ENCODE measurements around the gene TUBGCP3. TPM values are rescaled to one million over a fixed set of nuclear protein-coding genes. Genes with fewer than 3 reads are reported as not detected.

TUBGCP3 gene
- total and polyA plus RNA-seq, 9 of the 15 experiments (the other 6 are each of a cell fraction or from before 2014, with no cell fraction given), result 3.0 to 24.8 (median 15.2) TPM

GRCh38 chr13:112532837-112533745 is 54.9 kb downstream of the TUBGCP3 start:
- Histone ChIP-seq H3K4me1 (replicated peaks in 1 of 2; ENCODE audit: control insufficient read depth in 2 of 2, insufficient read depth in 2 of 2, low read length in 2 of 2) (no peaks in the 10 kb centered on the region), H3K79me2 (ENCODE audit: control insufficient read depth, insufficient read depth, low read length) (no peaks in the 10 kb centered on the region), H3K36me3 (ENCODE audit: control insufficient read depth, insufficient read depth, low read length) (0 out of 3 replicates have a peak, but pooled peaks cover 2% of the 10 kb centered on the region), H3K9me1 (ENCODE audit: control insufficient read depth, insufficient read depth, low read length) (no peaks in the 10 kb centered on the region), H3K4me2 (ENCODE audit: insufficient read depth, low read length) (no peak overlapping the region), H3K27ac (ENCODE audit: extremely low read depth, low read depth, low read length) (no peak overlapping the region), H3K27me3 (ENCODE audit: control insufficient read depth in 2 of 2, insufficient read depth in 2 of 2, low read length in 2 of 2) (no peaks in the 10 kb centered on the region), H3K9ac (ENCODE audit: insufficient read depth in 1 of 2, low read depth in 2 of 2, low read length in 2 of 2) (no peak overlapping the region), H3K9me3 (replicated peaks; ENCODE audit: control insufficient read depth, insufficient read depth, low read depth, low read length) (no peaks in the 10 kb centered on the region), H4K20me1 (replicated peaks; ENCODE audit: control insufficient read depth, insufficient read depth, low read length) (no peaks in the 10 kb centered on the region), H2AFZ (ENCODE audit: low read depth, low read length) (no peak overlapping the region), H3K4me3 (no peak overlapping the region)
- POLR2A ChIA-PET, result interaction anchor here (0.7 kb wide), 1 partner anchor 85 kb away, joined by 3 read pairs; no protein-coding TSS in a partner anchor
- intact Hi-C loops (cut with micrococcal nuclease) (loop anchor here (2.0 kb wide), 1 partner anchor 70 kb away; no protein-coding TSS in a partner anchor), in situ Hi-C loops (cut with MboI) (no loop called here)
- no peak for FAIRE-seq
- no peak for DNase-seq (ENCODE audit: extremely low read depth in 1 of 4, low spot score in 3 of 4)
- TF ChIP-seq BRD9 (IDR thresholded peaks at IDR 0.05; ENCODE audit: low read depth, partially characterized antibody) (no peak), HDAC8 (tag; IDR thresholded peaks at IDR 0.05) (no peak)
- TF ChIP-seq, protein P1, sequence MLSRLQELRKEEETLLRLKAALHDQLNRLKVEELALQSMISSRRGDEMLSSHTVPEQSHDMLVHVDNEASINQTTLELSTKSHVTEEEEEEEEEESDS (CRISPR knock-in tag; IDR thresholded peaks at IDR 0.05), result no peak
- CTCF ChIA-PET (ENCODE audit: low intra/inter-chr PET ratio), result no interaction called here
- 82% methylated on average over 9 of the region's 13 CpGs for WGBS (ENCODE audit: insufficient coverage, low coverage, missing lambda C conversion rate)
- no TSS peak for BruUV-seq (replicated peaks)
- no peak; the same call in 2 of the 3 replicates for ATAC-seq

GRCh38 chr13:112531263-112531794 is 56.6 kb downstream of the TUBGCP3 start:
- CTCF ChIA-PET (ENCODE audit: low intra/inter-chr PET ratio), result no interaction called here
- no peak overlapping the region for H2AFZ ChIP-seq (ENCODE audit: low read depth, low read length)
- H3K4me1 ChIP-seq (replicated peaks in 1 of 2; ENCODE audit: control insufficient read depth in 2 of 2, insufficient read depth in 2 of 2, low read length in 2 of 2), result no peaks in the 10 kb centered on the region
- no peak for DNase-seq (ENCODE audit: extremely low read depth in 1 of 4, low spot score in 3 of 4)
- no peaks in the 10 kb centered on the region; a peak in 1 of 5 replicates for H3K27me3 ChIP-seq (ENCODE audit: control insufficient read depth in 2 of 2, insufficient read depth in 2 of 2, low read length in 2 of 2)
- FAIRE-seq, result no peak
- H3K4me3 ChIP-seq, result no peak overlapping the region
- H4K20me1 ChIP-seq (replicated peaks; ENCODE audit: control insufficient read depth, insufficient read depth, low read length), result no peaks in the 10 kb centered on the region
- BruUV-seq (replicated peaks), result no TSS peak
- in situ Hi-C loops (cut with MboI) (no loop called here), intact Hi-C loops (cut with micrococcal nuclease) (no loop called here)
- 90% methylated on average over 12 of the region's 12 CpGs for WGBS (ENCODE audit: insufficient coverage, low coverage, missing lambda C conversion rate)
- ATAC-seq, result no peak
- no peaks in the 10 kb centered on the region for H3K9me1 ChIP-seq (ENCODE audit: control insufficient read depth, insufficient read depth, low read length)
- no peaks in the 10 kb centered on the region for H3K79me2 ChIP-seq (ENCODE audit: control insufficient read depth, insufficient read depth, low read length)
- no peak overlapping the region for H3K4me2 ChIP-seq (ENCODE audit: insufficient read depth, low read length)
- POLR2A ChIA-PET, result no interaction called here
- H3K9me3 ChIP-seq (replicated peaks; ENCODE audit: control insufficient read depth, insufficient read depth, low read depth, low read length), result no peaks in the 10 kb centered on the region
- H3K9ac ChIP-seq (ENCODE audit: insufficient read depth in 1 of 2, low read depth in 2 of 2, low read length in 2 of 2), result no peak overlapping the region
- peaks cover 9% of the 10 kb centered on the region; the same call in 2 of the 3 replicates for H3K36me3 ChIP-seq (ENCODE audit: control insufficient read depth, insufficient read depth, low read length)
- no peak overlapping the region for H3K27ac ChIP-seq (ENCODE audit: extremely low read depth, low read depth, low read length)
- TF ChIP-seq RBM25 (IDR thresholded peaks at IDR 0.05; ENCODE audit: low read depth, low read length, severe bottlenecking) (no peak), ZNF197 (CRISPR knock-in tag; IDR thresholded peaks at IDR 0.05; ENCODE audit: low read depth) (no peak), HDAC6 (IDR thresholded peaks at IDR 0.05; ENCODE audit: low read depth, low read length) (no peak), PHF8 (IDR thresholded peaks at IDR 0.05; ENCODE audit: borderline replicate concordance, low read length) (no peak), NCOA1 (IDR thresholded peaks at IDR 0.05; ENCODE audit: low read depth) (no peak), HLTF (IDR thresholded peaks at IDR 0.05) (no peak), BMI1 (IDR thresholded peaks at IDR 0.05; ENCODE audit: low read length) (no peak), RB1 (IDR thresholded peaks at IDR 0.05; ENCODE audit: low read depth) (no peak), FOXK1 (CRISPR knock-in tag; IDR thresholded peaks at IDR 0.05; ENCODE audit: borderline replicate concordance) (no peak)
- TF ChIP-seq, protein P2, sequence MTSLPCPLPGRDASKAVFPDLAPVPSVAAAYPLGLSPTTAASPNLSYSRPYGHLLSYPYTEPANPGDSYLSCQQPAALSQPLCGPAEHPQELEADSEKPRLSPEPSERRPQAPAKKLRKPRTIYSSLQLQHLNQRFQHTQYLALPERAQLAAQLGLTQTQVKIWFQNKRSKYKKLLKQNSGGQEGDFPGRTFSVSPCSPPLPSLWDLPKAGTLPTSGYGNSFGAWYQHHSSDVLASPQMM (CRISPR knock-in tag; IDR thresholded peaks at IDR 0.05), result no peak
- TF ChIP-seq, protein P3, sequence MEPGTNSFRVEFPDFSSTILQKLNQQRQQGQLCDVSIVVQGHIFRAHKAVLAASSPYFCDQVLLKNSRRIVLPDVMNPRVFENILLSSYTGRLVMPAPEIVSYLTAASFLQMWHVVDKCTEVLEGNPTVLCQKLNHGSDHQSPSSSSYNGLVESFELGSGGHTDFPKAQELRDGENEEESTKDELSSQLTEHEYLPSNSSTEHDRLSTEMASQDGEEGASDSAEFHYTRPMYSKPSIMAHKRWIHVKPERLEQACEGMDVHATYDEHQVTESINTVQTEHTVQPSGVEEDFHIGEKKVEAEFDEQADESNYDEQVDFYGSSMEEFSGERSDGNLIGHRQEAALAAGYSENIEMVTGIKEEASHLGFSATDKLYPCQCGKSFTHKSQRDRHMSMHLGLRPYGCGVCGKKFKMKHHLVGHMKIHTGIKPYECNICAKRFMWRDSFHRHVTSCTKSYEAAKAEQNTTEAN (CRISPR knock-in tag; IDR thresholded peaks at IDR 0.05), result no peak
